Activated gamma-delta T cell treated with anti-CD3 and anti-CD28 coated beads, Interleukin-2, amount 50 U/mL, for 16 hours (primary cell): ENCODE results near the gene KIRREL3.
"Not testable (repeated sequence)": the region's sequence is repeated elsewhere in the genome, so short reads cannot be mapped to it uniquely, and the experiment has no call there.

Experiments
- DNase-seq: peaks from one replicate; pipeline ENCODE4 v3.0.0-alpha.2; 2020; ENCODE audit warnings: low read depth

Gene KIRREL3

DNA sequence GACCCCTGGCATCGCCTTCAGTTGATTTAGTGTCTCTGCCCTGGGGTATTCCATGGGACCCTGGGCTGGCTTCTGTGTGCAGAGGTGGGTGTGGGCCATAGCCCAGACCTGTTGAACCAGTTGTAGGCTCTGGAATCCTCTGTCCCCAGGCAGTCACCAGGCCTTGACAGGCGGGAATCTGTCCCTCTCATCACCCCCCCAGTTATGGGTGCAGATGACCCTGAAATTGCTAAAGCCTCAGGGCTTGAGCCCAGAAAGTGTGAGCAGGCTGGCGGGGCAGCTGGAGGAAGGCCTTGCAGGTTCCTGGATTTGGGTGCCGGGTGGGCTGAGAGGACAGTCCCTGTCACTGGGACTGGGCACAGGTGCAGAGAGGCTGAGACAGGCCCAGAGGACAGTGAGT lies 617.9 kb downstream of the KIRREL3 start:
- not testable (repeated sequence) for DNase-seq

DNA sequence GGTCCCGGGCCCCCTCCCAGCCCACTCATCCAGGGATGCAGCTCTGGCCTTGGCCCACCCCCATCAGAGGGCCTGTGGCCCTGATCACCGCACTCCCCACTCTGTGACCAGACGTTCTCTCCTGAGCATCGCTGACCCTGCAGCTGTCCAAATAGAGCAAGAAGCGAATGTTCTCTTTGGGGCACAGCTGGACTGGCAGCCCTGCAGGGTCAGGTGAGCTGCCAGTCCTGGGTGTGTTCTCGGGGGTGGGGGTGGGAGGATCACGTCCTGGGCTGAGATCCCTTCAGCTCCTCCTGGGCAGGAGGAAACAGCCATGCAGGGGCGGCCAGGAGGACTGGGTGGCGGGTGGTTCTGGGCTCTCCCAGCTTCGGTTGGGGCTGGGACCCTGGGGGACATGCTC lies 618.6 kb downstream of the KIRREL3 start:
- not testable (repeated sequence) for DNase-seq

DNA sequence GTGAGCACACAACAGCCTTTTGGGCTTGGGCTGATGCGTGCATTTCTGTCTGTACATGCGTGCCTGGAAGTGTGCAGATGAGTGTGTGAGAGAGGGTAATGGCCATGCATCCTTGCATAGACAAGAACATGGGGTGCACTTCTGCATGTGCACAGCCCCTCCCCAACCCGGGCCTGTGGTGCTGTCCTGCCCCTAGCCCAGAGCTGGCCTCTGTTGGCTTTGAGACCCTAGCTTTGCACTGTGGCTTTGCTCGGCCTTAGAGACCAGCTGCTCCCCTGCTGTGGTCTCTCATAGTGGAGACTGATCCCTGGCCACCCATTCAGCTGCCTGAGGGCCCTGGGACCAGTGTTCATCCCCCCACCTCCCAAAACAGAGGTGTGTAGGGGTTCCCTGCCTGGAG lies 619.7 kb downstream of the KIRREL3 start:
- DNase-seq, result no peak

DNA sequence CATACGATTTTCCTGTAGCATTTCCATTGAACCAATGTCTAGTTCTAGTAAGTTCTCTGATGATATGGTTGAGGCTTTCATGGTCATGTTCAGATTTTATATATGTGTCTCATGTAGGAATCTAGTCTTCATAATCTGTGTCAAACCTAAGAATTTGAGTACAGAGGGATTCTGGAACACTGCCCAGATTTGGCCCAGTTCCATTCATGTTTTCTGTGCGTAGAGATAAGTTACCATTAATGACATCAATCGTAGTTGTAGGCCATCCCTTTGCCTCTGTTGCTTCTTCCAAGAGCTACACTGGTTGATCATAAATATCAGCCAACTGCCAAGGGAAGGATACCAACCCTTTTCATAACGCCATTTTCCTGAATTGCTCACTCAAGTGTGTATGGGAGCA lies 621.8 kb downstream of the KIRREL3 start:
- DNase-seq, result no peak

DNA sequence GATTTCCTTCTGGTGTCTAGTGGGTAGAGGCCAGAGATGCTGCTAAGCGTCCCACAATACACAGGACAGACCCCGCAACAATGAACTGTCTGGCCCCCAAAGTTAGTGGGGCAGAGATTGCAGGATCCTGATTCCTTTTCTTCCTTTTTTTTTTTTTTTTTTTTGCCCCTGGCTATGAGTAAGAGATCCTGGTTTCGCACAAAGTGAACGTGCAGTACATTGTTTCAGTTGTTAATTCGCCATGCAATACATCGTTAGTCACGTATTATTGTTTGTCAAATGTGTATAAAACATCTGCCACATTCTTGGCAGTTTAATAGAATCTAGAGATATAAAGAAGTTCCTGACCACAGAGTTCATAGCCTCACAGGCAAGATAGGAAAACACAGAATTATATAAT lies 624.8 kb downstream of the KIRREL3 start:
- no peak for DNase-seq

DNA sequence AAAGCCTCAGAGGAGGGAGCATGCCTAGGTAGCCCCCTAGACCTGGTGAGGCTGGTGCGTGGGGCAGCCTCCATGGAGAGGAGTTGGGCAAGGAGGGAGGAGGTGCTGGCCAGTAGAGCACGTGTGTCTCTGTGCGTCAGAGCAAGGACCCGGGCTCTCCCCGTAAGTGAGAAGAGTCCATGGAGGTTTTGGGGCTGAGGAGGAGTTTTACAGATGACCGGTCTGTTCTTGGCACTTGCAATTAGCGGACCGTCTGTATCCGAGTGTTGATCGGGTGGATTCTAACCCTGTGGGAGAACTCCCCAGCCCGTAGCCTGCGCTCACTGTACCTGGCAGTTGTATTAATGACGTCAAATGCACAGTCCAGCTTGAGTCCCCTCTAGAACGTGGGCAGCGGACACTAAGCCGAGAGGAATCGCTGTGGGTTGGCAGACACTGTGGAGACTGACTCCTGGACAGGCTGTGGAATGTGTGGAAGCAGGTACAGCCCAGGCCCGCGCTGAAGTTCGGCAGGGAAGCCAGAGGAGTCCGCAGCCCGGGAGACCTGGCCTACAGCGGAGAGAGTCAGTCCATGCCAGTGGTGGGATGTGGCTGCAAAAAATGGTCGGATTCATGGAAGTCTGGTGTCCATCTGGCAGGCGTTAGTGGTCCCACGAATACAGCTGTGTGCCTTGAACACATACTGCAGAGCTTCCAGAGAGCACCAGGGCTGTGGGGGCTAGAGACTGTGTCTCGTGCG lies 625.8 kb downstream of the KIRREL3 start:
- not testable (repeated sequence) for DNase-seq

DNA sequence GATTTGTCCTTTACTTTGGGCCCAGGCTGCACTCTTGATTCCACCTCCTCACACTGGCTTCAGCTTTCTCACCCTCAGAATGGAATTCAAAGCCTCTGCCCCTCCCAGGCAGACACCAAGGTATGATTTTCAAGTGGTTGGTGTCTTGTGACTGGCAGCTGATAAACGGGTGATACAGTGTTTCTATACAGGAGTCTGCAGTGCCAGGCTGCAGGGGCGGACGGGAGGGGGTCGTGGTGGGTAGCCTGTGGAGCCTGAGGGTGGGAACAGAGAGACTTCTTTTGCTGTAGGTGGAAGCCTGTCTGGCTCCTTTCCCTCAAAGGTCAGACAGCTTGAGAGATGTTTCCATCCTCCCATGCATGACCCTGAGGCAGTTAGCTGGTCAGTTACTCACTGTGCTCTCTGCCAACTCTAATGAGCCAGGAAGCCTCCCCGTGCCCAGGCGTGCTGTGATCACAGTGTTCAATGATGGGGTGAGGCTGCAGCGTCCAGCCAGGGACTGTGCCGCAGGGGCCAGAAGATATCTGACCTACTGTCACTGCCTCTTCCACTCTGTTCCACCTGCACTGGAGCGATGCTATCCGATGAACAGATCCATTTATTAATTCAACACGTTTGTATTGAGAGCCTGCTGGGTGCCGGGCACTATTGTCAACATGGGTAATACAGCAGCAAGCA lies 627.0 kb downstream of the KIRREL3 start:
- DNase-seq, result not testable (repeated sequence)
